ENCODE data around the gene MKNK2.
"Not testable (repeated sequence)": the region's sequence is repeated elsewhere in the genome, so short reads cannot be mapped to it uniquely, and the experiment has no call there.

Gene MKNK2

DNA sequence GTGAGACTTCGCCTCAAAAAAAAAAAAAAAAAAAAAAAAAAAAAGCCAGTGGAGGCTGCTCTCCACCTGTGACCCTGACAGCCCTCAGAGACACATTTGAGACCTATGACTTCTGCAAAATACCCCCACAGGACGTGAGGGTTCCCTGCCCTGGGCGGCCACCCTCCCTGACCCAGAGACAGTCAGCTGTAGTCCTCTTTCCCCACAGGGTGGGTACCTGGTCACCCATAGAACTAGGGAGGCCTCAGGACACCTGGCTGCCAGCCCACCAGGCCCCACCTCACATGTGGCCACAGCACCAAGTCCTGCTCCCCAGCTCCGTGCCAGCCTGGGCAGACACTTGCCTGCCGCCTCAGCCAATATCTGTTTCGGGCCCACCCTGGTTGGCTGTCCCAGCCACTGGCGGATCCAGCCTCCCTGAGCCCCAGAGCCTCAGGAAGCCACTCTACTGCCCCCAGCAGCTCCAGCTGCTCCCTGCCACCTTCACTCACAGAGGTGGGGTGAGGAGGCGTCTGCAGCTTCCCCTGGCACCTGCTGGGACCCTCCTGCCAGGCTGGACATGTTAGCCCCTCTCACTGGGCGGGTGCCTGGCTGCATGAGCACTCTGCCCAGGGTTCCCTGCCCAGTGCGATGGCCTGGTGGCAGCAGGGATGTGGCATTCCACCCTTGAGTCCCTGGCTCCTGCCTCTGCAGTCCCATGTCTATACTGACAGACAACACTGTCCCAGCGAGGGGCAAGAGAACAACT is 6.9 kb downstream of the MKNK2 start:
- peak; percentile 27 for DNase-seq

DNA sequence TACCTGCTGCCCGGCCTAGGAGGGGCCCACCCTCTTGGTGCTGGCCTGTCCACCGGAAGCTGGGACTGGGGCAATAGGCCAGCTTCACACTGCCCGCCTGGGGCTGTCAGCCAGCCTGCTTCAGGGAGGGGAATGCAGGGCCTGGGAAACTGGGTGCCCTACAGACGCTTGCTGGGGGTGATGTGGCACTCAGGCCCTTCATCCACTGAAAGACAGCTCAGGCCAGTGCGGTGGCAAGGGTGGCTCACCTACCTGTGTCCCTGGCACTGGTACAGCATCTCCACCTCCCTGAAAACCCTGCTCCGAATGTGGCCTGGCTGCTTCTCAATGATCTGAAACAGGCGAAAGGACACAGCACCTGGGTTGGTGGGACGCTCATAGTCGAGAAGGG is 7.8 kb downstream of the MKNK2 start:
- no peak for DNase-seq

DNA sequence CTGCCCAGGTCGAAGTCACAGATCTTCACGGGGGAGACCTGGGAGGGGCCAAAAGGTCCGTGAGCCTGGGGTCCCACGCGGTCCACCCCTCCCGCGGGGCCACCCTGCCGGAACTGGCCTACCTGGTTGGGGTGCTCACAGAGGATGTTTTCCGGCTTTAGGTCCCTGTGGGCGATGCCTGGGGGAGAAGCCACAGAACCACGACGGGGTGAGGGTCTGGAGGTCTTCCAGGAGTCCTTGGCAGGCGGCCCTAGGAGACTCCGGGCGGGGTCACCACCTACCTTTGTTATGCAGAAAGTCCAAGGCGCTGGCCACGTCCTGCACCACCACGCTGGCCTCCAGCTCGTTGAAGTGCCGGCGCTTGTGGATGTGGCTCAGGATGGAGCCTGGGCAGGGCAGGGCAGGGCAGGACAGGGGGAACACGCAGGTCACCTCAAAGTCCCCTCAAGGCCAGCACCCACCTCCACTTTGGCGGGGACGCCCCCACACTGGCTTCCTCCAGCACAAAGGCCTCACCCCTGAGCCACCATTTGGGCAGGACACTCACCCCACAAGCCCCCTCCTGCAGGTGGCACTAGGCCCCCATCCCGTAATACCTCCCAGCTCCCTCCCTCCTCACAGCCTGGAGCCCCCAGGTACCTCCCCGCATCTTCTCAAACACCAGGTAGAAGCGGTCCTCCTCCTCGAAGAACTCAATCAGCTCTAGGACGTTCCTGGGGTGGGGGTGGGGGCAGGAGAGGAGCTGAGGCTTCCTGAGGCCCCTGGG is 8.4 kb downstream of the MKNK2 start:
- peak; percentile 18 for DNase-seq

- peak; percentile 97 for DNase-seq
These were observed 9.2 kb downstream of the MKNK2 start for GRCh38 chr19:2041683-2042484.

DNA sequence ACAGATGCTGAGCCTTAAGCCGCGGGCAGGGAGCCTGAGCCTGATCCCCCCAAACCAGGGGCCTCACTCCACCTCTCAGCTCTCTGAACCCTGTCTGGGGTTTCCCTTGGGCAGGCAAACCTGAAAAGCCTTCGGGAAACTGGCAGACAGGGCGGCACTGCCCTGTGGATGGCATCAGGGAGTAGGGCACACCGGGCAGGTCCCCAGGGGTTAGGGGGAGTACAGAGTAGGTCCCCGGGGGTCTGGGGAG is 9.7 kb downstream of the MKNK2 start:
- DNase-seq: no peak

DNA sequence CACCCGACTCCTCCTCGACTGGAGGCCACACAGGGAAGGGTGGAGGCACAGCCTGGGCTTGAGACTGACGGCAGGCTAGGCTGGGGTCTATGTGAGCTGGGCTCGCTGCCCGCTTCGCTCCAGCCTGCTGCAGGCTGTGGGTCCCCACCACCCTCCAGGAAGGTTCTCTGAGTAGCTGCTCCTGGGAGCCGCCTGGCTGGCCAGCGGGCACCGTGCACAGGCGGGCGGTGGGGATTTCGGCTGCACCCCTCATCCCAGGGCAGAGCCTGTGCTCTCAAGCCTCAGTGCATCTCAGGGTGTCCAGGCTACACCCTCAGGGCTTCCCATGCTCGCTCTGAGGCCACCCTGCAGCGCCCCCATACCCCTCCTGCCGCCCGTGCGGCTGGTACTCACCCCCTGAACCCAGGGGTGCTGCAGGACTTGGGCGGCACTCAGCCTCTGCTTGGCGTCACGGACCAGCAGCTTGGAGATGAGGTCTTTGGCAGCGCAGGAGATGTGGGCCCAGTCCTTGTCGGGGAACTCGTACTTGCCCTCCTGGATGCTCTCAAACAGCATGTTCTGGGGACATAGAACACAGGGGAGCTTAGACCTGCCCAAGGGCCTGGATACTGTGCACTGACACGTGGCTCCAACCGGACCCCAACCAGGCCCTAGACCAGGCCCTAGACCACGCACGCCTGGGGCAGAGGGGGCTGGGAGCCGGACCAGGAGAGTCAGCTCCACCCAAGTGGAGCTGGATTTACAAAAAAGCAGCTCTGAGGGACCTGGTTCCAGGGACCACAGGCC is 10.2 kb downstream of the MKNK2 start:
- DNase-seq: no peak

- DNase-seq: no peak
These were observed 10.9 kb downstream of the MKNK2 start for GRCh38 chr19:2039959-2040646.

DNA sequence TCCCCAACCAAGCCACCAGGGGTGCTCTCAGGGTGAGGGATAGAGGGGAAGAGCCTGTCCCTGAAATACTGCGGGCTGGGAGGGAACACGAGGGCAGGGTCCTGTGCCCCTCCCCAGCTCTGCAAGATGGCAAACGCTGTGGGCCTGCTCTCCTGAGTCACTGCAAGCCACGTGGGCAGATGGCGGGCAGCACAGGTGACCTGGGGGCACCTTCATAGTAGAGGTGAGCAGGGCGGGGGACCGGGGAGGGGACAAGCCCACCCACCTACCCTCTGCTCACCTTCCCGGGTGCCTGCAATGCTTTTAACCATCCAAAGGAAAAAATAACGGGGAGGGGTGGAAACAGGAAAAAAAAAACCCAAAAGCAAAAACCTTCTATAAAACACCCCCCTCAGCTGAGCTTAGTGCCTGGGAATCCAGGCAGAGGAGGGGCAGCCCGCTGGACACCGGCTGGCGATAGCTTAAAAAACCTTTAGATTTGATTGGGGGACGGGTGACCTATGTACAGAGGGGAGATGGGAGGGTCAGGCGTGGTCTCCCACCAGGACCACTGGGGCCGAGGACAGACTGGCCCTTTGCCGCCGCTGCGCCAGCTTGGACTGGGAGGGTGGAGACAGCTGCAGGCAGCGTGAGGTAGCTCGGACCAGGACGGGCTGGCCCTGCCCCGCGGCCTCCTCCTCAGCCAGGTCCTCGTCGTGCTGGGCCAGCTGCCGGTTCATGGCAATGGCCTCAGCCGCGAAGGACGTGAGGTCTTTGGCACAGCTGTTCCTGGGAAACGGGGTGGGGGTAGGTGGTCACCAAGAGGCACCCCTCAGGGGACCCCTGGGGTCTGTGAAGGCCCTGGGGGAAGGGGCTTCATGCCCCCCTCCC is 11.7 kb downstream of the MKNK2 start:
- DNase-seq: no peak

- DNase-seq: no peak
These were observed 12.6 kb downstream of the MKNK2 start for GRCh38 chr19:2038284-2039088.

DNA sequence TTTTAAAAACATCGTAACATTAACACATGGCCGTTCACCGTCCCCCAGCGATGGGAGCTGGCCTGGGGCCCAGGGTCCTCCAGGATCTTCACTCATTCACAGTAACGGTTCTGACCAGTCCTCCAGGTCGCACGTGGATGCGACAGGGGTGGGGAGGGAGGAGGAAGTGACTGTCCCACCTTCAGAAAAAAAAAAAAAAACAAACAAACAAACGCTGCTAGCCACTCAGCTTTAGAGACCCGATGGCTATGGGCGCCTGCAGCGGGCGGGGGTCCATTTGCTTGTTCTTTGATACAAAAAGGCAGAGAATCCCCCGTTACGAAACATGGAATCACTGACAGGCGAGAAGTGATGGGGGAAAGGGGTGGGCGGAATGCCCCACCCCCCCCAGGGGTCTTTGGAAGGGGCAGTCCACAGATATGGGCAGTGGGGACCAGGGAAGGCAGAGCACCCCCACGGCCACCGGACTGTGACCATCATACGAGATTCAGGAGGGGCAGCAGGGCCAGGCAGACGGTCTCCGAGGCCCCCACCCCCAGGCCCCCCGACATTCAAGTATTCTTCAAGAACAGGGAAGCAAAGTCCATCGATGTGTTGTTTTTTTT is 13.3 kb downstream of the MKNK2 start:
- DNase-seq: no peak

- no peak for DNase-seq
These were observed 14.6 kb downstream of the MKNK2 start for GRCh38 chr19:2036424-2036823.

- no peak for DNase-seq
These were observed 15.5 kb downstream of the MKNK2 start for GRCh38 chr19:2035590-2035991.

DNA sequence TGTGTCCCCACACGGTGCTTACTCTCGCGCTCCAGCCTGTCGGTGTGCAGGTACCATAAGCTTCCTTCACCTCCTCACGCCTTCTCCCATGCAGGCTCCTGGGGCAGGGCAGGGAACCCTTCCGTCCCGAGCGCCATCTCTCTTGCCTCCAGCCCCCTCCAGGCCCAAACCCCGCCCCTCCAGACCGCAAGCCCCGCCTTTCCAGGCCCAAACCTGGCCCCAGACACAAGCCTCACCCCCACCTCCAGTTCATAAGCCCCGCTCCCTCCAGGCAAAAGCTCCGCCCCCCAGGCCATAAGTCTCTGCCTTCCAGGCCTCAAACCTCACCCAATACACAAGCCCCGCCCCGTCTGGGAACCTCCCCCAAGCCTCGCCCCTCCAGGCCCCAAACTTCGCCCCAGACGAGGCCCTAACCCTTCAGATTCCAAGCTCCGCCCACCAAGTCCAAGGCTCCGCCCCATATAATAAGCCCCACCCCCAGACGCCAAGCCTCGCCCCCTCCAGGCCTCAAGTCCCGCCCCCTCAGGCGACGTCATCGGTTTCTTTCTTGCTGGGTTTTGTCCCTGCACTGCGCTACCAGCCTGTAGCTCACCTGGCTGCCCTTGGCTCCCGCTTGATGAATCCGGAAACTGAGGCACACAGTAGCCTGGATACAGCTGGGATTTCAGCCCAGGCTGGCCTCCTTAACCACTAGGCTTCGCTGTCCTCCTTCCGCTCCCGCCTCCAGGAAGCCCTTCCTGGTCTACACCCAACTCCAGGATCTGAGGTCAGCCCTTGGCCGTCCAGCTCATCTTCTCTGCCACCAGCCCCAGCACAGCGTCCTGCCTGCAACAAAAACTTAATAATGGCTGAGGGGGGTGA is 16.1 kb downstream of the MKNK2 start:
- DNase-seq: peak; percentile 91

- not testable (repeated sequence) for DNase-seq
These were observed 16.8 kb downstream of the MKNK2 start for GRCh38 chr19:2034253-2034652.

DNA sequence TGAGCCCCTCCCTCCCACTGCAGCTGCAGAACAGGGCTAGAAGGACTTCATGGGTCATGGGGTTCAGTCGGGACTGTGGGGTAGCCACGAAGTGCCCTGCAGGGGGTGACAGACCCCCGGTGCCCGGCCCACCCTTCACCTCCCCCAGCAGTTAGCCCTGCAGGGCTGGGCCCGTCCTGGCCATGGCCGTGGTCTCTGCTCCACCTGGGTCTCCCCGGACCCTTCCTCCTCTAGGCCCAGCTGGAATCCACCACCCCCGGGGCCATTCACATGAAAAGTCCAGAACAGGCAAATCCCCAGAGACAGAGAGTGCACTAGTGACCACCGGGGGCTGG is 17.3 kb downstream of the MKNK2 start:
- DNase-seq: no peak

DNA sequence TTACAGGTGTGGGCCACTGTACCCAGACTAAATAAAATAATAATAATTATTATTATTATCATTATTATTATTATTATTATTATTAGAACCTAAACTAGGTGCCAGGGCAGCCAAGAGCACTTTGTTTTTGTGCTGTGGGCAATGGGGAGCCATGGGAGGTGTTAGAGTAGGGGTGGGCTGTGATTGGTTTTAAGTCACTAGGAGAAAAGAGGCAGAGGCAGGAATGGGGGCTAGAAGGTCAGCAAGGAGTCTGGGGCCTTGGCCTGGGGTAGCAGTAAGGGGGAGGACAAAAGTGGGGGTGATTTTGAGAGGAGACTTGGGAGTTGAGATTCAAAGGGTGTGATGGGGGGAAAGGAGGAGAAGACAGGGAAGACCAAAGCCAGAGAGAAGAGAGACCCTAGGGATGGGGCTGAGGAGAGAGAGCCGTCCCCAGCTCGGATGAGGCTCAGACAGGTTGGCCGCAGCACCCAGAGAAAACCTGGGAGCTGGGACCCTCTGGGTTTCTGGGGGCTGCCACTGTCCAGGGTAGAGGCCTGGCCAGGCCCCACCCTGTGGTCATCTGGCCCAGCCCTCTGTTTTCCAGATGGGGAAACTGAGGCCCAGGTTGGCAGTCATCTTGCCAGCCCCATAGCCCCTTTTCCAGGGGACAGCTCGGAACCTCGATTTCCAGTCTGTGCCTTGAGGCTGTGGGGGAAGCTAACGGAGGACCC is 17.8 kb downstream of the MKNK2 start:
- DNase-seq: no peak

- peak; percentile 89 for DNase-seq
These were observed 18.6 kb downstream of the MKNK2 start for GRCh38 chr19:2032296-2032941.

- peak; percentile 68 for DNase-seq
These were observed 23.7 kb downstream of the MKNK2 start for GRCh38 chr19:2027361-2027760.
